ENCODE data around the gene AVEN. TPM values are rescaled to one million over a fixed set of nuclear protein-coding genes. Genes with fewer than 3 reads are reported as not detected.
A peak's percentile ranks its signal among the peaks of the same experiment; 100 is the strongest.

Gene AVEN
- total RNA-seq, 1 donor from 2014 or later, result 10.4 TPM

DNA sequence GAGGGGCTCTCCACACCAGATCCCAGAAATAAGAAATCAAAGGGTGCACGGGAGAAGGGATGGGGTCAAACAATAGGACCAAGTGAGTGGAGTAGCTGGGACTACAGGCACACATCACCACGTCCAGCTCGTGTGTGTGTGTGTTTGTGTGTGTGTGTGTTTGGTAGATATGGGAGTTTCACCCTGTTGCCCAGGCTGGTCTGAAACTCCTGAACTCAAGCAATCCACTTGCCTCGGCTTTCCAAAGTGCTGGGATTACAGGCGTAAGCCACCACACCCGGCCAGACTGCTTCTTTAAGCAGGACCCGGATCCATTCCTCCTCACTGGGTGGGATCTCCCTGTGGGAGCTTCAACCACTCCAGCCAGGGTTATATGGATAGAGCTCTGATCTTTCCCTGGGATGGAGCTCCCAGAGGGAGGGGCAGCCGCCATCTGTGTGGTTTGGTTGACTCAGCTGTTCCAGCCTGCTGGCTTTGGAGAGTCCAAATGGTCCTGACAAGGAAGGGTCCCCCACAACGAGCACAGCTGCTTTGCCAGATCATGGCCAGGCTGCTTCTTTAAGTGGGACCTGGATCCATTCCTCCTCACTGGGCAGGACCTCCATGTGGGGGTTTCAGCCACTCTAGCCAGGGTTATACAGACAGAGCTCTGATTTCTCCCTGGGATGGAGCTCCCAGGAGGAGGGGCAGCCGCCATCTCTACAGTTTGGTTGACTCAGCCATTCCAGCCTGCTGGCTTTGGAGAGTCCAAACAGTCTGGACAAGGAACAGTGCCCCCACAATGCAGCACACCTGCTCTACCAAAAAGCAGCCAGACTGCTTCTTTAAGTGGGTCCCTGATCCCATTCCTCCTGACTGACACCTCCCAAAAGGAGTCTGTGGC, 9.1 kb upstream of the AVEN start:
- DNase-seq (ENCODE audit: extremely low spot score, unreplicated experiment), result no peak
- H3K4me3 Mint-ChIP-seq, result no peak overlapping the region
- peaks cover 5% of the 10 kb centered on the region for H3K36me3 Mint-ChIP-seq
- no peaks in the 10 kb centered on the region for H3K4me1 Mint-ChIP-seq (ENCODE audit: unreplicated experiment)
- no peak overlapping the region for H3K27ac Mint-ChIP-seq
- H3K9me3 Mint-ChIP-seq, result peaks cover 17% of the 10 kb centered on the region
- TF ChIP-seq, protein P1, sequence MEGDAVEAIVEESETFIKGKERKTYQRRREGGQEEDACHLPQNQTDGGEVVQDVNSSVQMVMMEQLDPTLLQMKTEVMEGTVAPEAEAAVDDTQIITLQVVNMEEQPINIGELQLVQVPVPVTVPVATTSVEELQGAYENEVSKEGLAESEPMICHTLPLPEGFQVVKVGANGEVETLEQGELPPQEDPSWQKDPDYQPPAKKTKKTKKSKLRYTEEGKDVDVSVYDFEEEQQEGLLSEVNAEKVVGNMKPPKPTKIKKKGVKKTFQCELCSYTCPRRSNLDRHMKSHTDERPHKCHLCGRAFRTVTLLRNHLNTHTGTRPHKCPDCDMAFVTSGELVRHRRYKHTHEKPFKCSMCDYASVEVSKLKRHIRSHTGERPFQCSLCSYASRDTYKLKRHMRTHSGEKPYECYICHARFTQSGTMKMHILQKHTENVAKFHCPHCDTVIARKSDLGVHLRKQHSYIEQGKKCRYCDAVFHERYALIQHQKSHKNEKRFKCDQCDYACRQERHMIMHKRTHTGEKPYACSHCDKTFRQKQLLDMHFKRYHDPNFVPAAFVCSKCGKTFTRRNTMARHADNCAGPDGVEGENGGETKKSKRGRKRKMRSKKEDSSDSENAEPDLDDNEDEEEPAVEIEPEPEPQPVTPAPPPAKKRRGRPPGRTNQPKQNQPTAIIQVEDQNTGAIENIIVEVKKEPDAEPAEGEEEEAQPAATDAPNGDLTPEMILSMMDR (conservative IDR thresholded peaks at IDR 0.05), result no peak
- peaks cover 6% of the 10 kb centered on the region for H3K27me3 Mint-ChIP-seq

DNA sequence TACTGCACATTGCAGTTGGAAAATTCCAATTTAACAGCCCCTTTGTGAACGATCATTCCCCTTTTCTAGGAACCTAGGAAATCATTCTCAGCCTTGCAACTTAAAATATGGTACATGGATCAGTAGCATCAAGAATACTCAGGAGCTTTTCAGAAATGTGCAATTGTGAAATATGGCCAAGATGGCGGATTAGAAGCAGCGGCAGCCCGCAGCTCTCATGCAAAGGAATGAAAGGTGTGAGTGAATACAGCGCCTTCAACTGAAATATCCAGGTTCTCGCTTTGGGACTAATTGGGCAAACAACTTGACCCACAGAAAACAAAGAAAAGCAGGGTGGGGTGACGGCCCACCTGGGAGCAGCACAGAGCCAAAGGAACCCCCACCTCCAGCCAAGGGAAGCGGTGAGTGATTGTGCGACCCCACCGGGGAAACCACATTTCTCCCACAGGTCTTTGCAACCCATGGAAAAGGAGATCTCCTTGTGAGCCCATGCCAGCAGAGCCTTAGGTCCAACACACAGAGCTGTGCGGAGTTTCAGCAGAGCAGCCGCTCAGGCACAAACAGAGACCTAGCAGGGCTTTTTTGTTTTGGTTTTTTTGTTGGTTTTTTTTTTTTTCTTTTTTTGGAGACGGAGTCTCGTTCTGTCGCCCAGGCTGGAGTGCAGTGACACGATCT, 7.6 kb upstream of the AVEN start:
- no peaks in the 10 kb centered on the region for H3K4me1 Mint-ChIP-seq (ENCODE audit: unreplicated experiment)
- no peak overlapping the region for H3K27ac Mint-ChIP-seq
- H3K36me3 Mint-ChIP-seq, result peaks cover 5% of the 10 kb centered on the region
- H3K4me3 Mint-ChIP-seq, result no peak overlapping the region
- TF ChIP-seq, protein P1 (conservative IDR thresholded peaks at IDR 0.05), result no peak
- peaks cover 2% of the 10 kb centered on the region for H3K27me3 Mint-ChIP-seq
- peaks cover 17% of the 10 kb centered on the region for H3K9me3 Mint-ChIP-seq
- DNase-seq (ENCODE audit: extremely low spot score, unreplicated experiment), result no peak

DNA sequence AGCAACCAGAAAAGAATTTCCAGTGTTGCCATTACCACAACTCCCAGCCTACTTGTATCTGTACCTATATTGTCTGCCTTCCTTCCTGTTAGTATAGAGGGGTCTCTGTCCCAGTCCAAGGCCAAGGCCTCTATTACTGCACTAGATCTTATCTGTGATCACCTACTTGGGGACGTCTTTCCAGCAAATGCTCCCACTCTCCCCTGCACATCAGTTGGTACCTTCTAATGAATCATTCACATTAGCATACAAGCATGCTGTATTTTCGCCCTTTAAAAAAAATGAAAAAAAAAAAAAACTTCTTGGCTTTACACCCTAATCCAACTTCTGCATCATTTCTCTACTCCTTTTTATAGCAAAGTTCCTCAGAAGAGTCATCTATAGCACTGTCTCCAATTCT, 4.8 kb upstream of the AVEN start:
- no peaks in the 10 kb centered on the region for H3K9me3 Mint-ChIP-seq
- H3K36me3 Mint-ChIP-seq, result no peaks in the 10 kb centered on the region
- no peak overlapping the region for H3K4me3 Mint-ChIP-seq
- no peak for DNase-seq (ENCODE audit: extremely low spot score, unreplicated experiment)
- H3K27ac Mint-ChIP-seq, result no peak overlapping the region
- H3K4me1 Mint-ChIP-seq (ENCODE audit: unreplicated experiment), result peaks cover 5% of the 10 kb centered on the region
- TF ChIP-seq, protein P1 (conservative IDR thresholded peaks at IDR 0.05), result no peak
- H3K27me3 Mint-ChIP-seq, result peaks cover 5% of the 10 kb centered on the region

DNA sequence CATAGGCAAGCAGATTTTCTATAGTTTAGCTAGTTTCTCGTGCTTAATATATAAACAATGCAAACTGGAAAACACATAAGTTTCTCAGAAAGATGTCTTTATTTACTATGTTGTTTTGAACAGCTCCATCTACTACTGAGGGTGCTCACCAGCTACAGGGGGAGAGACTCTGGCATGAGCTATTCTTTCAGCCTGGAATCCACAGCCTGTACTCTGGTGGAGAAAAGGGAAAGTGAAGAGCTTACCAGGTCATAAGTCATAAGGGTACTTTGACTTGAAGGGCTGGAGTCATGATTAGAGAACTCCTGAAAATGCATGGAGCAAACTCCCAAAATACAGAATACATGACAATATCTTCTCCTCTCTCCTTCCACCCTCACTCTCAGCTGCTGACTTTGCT, 4.4 kb upstream of the AVEN start:
- H3K4me1 Mint-ChIP-seq (ENCODE audit: unreplicated experiment), result peaks cover 5% of the 10 kb centered on the region
- no peaks in the 10 kb centered on the region for H3K9me3 Mint-ChIP-seq
- TF ChIP-seq, protein P1 (conservative IDR thresholded peaks at IDR 0.05), result no peak
- H3K27me3 Mint-ChIP-seq, result peaks cover 5% of the 10 kb centered on the region
- DNase-seq (ENCODE audit: extremely low spot score, unreplicated experiment), result no peak
- no peak overlapping the region for H3K27ac Mint-ChIP-seq
- no peak overlapping the region for H3K4me3 Mint-ChIP-seq
- no peaks in the 10 kb centered on the region for H3K36me3 Mint-ChIP-seq

DNA sequence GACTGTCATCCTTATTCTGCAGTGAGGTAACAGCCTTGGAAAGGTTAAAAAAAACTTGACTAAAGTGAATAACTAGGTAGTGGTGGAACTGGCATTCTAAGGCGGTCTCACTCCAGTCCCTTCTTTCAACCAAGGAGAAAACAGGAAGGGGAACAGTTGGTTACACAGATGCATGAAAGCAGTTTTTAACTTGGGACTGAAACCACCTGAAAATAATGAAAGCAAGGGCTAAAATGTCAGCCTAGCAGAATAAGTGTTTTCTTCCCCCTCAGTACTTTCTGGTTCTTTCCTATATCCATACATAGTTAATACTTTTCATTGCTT, 748 bp upstream of the AVEN start:
- TF ChIP-seq, protein P1 (conservative IDR thresholded peaks at IDR 0.05), result no peak
- Mint-ChIP-seq H3K4me1 (ENCODE audit: unreplicated experiment) (peaks cover 9% of the 10 kb centered on the region), H3K4me3 (peak overlapping the region; percentile 79), H3K27ac (peak overlapping the region; percentile 59), H3K27me3 (peaks cover 2% of the 10 kb centered on the region), H3K9me3 (no peaks in the 10 kb centered on the region), H3K36me3 (no peaks in the 10 kb centered on the region)
- DNase-seq (ENCODE audit: extremely low spot score, unreplicated experiment), result no peak

Measured in type B pancreatic cell (in vitro differentiated cells).